HG03558 (cell line): ENCODE results near the gene PTPRA.
"Not testable (repeated sequence)": the region's sequence is repeated elsewhere in the genome, so short reads cannot be mapped to it uniquely, and the experiment has no call there.

Source experiments
- ATAC-seq: cut with Tn5 transposase; IDR thresholded peaks from one replicate; pipeline ENCODE4 v1.9.1; 2021; ENCODE audit warnings: moderate number of reproducible peaks; ENCODE audit not compliant: unreplicated experiment; ENCODE audit errors: extremely low read depth

PTPRA gene

GRCh38 chr20:2984956-2985661 is 111.8 kb downstream of the PTPRA start:
- ATAC-seq, result no peak

GRCh38 chr20:2986466-2986865 is 113.2 kb downstream of the PTPRA start:
- no peak for ATAC-seq

- no peak for ATAC-seq
These were observed 114.6 kb downstream of the PTPRA start for GRCh38 chr20:2987861-2988260.

GRCh38 chr20:2991532-2991931 is 118.3 kb downstream of the PTPRA start:
- ATAC-seq, result no peak

GRCh38 chr20:2993250-2993649 is 120.0 kb downstream of the PTPRA start:
- no peak for ATAC-seq

GRCh38 chr20:2995796-2996195 is 122.5 kb downstream of the PTPRA start:
- ATAC-seq, result no peak

- no peak for ATAC-seq
These were observed 125.4 kb downstream of the PTPRA start for GRCh38 chr20:2998728-2999127.

- ATAC-seq, result no peak
These were observed 127.7 kb downstream of the PTPRA start for GRCh38 chr20:3000852-3001523.

GRCh38 chr20:3003416-3003815 is 130.1 kb downstream of the PTPRA start:
- ATAC-seq, result no peak

GRCh38 chr20:3010985-3011723 is 137.9 kb downstream of the PTPRA start:
- no peak for ATAC-seq

GRCh38 chr20:3011752-3012151 is 138.5 kb downstream of the PTPRA start:
- no peak for ATAC-seq

GRCh38 chr20:3013771-3014170 is 140.5 kb downstream of the PTPRA start:
- ATAC-seq, result no peak

- no peak for ATAC-seq
These were observed 140.9 kb downstream of the PTPRA start for GRCh38 chr20:3014179-3014578.

GRCh38 chr20:3014662-3015061 is 141.4 kb downstream of the PTPRA start:
- no peak for ATAC-seq

- ATAC-seq, result not testable (repeated sequence)
These were observed 142.0 kb downstream of the PTPRA start for GRCh38 chr20:3015302-3015701.

- no peak for ATAC-seq
These were observed 148.0 kb downstream of the PTPRA start for GRCh38 chr20:3021327-3021726.

GRCh38 chr20:3021777-3022176 is 148.5 kb downstream of the PTPRA start:
- ATAC-seq, result no peak

GRCh38 chr20:3022559-3023490 is 149.5 kb downstream of the PTPRA start:
- ATAC-seq, result not testable (repeated sequence)

GRCh38 chr20:3027987-3028386 is 154.7 kb downstream of the PTPRA start:
- no peak for ATAC-seq

GRCh38 chr20:3031524-3032147 is 158.4 kb downstream of the PTPRA start:
- ATAC-seq, result no peak
